ENCODE results near the gene DCHS1.
A peak's percentile ranks its signal among the peaks of the same experiment; 100 is the strongest.
"Not testable (repeated sequence)": the region's sequence is repeated elsewhere in the genome, so short reads cannot be mapped to it uniquely, and the experiment has no call there.

The DCHS1 gene

GRCh38 chr11:6655790-6656583 lies at the start of gene DCHS1:
Gene DCHS1, minus strand, starts transcription at chr11:6655809. Its CDS starts 14,196 bp downstream, at chr11:6641613.
- DNase-seq = no peak

- DNase-seq = peak; percentile 44
These were observed 47.8 kb upstream of the DCHS1 start for GRCh38 chr11:6703247-6704063.

GRCh38 chr11:6701955-6702354 lies 46.3 kb upstream of the DCHS1 start:
- DNase-seq = not testable (repeated sequence)

GRCh38 chr11:6695377-6695776 lies 39.8 kb upstream of the DCHS1 start:
- no peak for DNase-seq

GRCh38 chr11:6694229-6694535 lies 38.6 kb upstream of the DCHS1 start:
- DNase-seq = no peak

GRCh38 chr11:6693342-6694228 lies 38.0 kb upstream of the DCHS1 start:
- peak; percentile 67 for DNase-seq

GRCh38 chr11:6692128-6692527 lies 36.5 kb upstream of the DCHS1 start:
- no peak for DNase-seq

- DNase-seq = not testable (repeated sequence)
These were observed 35.0 kb upstream of the DCHS1 start for GRCh38 chr11:6690431-6691132.

GRCh38 chr11:6687876-6688275 lies 32.3 kb upstream of the DCHS1 start:
- DNase-seq = no peak

- no peak for DNase-seq
These were observed 30.4 kb upstream of the DCHS1 start for GRCh38 chr11:6686006-6686405.

- not testable (repeated sequence) for DNase-seq
These were observed 28.5 kb upstream of the DCHS1 start for GRCh38 chr11:6684068-6684467.

- DNase-seq = peak; percentile 100
These were observed 27.6 kb upstream of the DCHS1 start, which contains the start of gene MRPL17 for GRCh38 chr11:6682936-6683861. Gene MRPL17, minus strand, starts transcription at chr11:6683340. Its CDS starts 44 bp downstream, at chr11:6683296.

- DNase-seq = no peak
These were observed 27.0 kb upstream of the DCHS1 start for GRCh38 chr11:6682591-6682935.

GRCh38 chr11:6681949-6682348 lies 26.3 kb upstream of the DCHS1 start:
- DNase-seq = no peak

GRCh38 chr11:6681505-6681904 lies 25.9 kb upstream of the DCHS1 start:
- no peak for DNase-seq

- DNase-seq = no peak
These were observed 21.4 kb upstream of the DCHS1 start for GRCh38 chr11:6677018-6677417.

GRCh38 chr11:6674862-6675261 lies 19.3 kb upstream of the DCHS1 start:
- no peak for DNase-seq

GRCh38 chr11:6674219-6674597 lies 18.6 kb upstream of the DCHS1 start:
- DNase-seq = no peak

- no peak for DNase-seq
These were observed 18.1 kb upstream of the DCHS1 start for GRCh38 chr11:6673523-6674218.

- DNase-seq = no peak
These were observed 16.4 kb upstream of the DCHS1 start for GRCh38 chr11:6671991-6672390.
